Lower leg skin (tissue), 4 donors: ENCODE results near the gene EHD3. TPM values are rescaled to one million over a fixed set of nuclear protein-coding genes. Genes with fewer than 3 reads are reported as not detected.

Experiments
- DNase-seq, 2 donors: peaks; one replicate each; pipeline ENCODE4 v3.0.0-alpha.2; 2019; ENCODE audit warnings: low spot score in 2 of 2
- H3K4me3 ChIP-seq: fragments of 200-600 bp; sonication (generic); 2 replicates; pipeline ENCODE4 v1.5.1; 2017; ENCODE audit warnings: mild to moderate bottlenecking, low read depth; ENCODE audit not compliant: poor library complexity, severe bottlenecking
- CTCF ChIP-seq, 3 donors: fragments of 450-650 bp; IDR thresholded peaks; one replicate each; pipeline ENCODE4 v1.5.1; 2016; ENCODE audit warnings: antibody characterized with exemption in 3 of 3, mild to moderate bottlenecking in 3 of 3, moderate library complexity in 2 of 3
- POLR2A ChIP-seq, 2 donors: fragments of 450-650 bp; IDR thresholded peaks; one replicate each; pipeline ENCODE4 v1.6.1; 2016 to 2017; ENCODE audit warnings: antibody characterized with exemption in 2 of 2, mild to moderate bottlenecking in 1 of 2, moderate library complexity in 1 of 2
- WGBS, 2 donors: methylation state at CpG; one replicate each; pipeline ENCODE4 v1.1.5; 2018; 5-methylcytosine and 5-hydroxymethylcytosine counted together
- intact Hi-C: fragments of 100-400 bp; cut with DNase I; formaldehyde crosslinking; loops from one replicate; pipeline ENCODE4 v1.15.0; 2023; ENCODE audit warnings: low total_unique reads
- total RNA-seq, 4 donors: library from RNA; depleted of rRNA; stranded (reverse); fragments of >200 nt; gene quantifications; one replicate each; pipeline ENCODE4 v1.1.0, GENCODE V29; 2016

Gene EHD3
- total RNA-seq, 4 donors from 2014 or later, result 2.8 to 4.3 (median 3.5) TPM

GRCh38 chr2:31243053-31243452, 9.1 kb downstream of the EHD3 start:
- DNase-seq, result peak in 1 of 2 donors; percentile 8
- TF ChIP-seq POLR2A (IDR thresholded peaks at IDR 0.05) (no peak), CTCF (IDR thresholded peaks at IDR 0.05) (no peak)
- H3K4me3 ChIP-seq, result no peak overlapping the region
- WGBS, 2 donors, result 97 to 98% methylated on average over 5 of the region's 5 CpGs
- intact Hi-C loops, result no loop called here

- peak in 1 of 2 donors; percentile 74 for DNase-seq
- TF ChIP-seq CTCF (IDR thresholded peaks at IDR 0.05) (no peak), POLR2A (IDR thresholded peaks at IDR 0.05) (no peak)
- 95 to 97% methylated on average over 10 of the region's 10 CpGs for WGBS, 2 donors
- no peak overlapping the region for H3K4me3 ChIP-seq
- intact Hi-C loops, result no loop called here
Observed at GRCh38 chr2:31244101-31244500, 10.1 kb downstream of the EHD3 start.

GRCh38 chr2:31246184-31246852, 12.4 kb downstream of the EHD3 start:
- no peak overlapping the region for H3K4me3 ChIP-seq
- DNase-seq, result peak in 1 of 2 donors; percentile 29
- no peak for TF ChIP-seq CTCF (IDR thresholded peaks at IDR 0.05)
- WGBS, 2 donors, result 83 to 91% methylated on average over 3 of the region's 3 CpGs
- intact Hi-C loops, result no loop called here

- no peak overlapping the region for H3K4me3 ChIP-seq
- 82 to 85% methylated on average over 5 of the region's 5 CpGs for WGBS, 2 donors
- intact Hi-C loops, result no loop called here
- TF ChIP-seq POLR2A (IDR thresholded peaks at IDR 0.05) (no peak), CTCF (IDR thresholded peaks at IDR 0.05) (no peak)
- DNase-seq, result peak in 1 of 2 donors; percentile 56
Observed at GRCh38 chr2:31247711-31248110, 13.8 kb downstream of the EHD3 start.

- 80 to 95% methylated on average over 3 of the region's 3 CpGs for WGBS, 2 donors
- H3K4me3 ChIP-seq, result no peak overlapping the region
- TF ChIP-seq CTCF (IDR thresholded peaks at IDR 0.05), result no peak
- TF ChIP-seq POLR2A (IDR thresholded peaks at IDR 0.05), result no peak
- intact Hi-C loops, result no loop called here
- no peak for DNase-seq
Observed at GRCh38 chr2:31248139-31248538, 14.2 kb downstream of the EHD3 start.
